CMK (cell line): ENCODE measurements around the gene RASL11B.

Experiments used
- DNase-seq: peaks from one replicate; pipeline ENCODE4 v3.0.0-alpha.2; 2010; ENCODE audit warnings: low read depth

Gene RASL11B

GRCh38 chr4:52843351-52843750, 18.8 kb upstream of the RASL11B start:
- DNase-seq, result no peak

GRCh38 chr4:52843958-52844357, 18.2 kb upstream of the RASL11B start:
- no peak for DNase-seq

GRCh38 chr4:52844596-52844995, 17.5 kb upstream of the RASL11B start:
- DNase-seq, result no peak

GRCh38 chr4:52846502-52846901, 15.6 kb upstream of the RASL11B start:
- DNase-seq, result no peak

GRCh38 chr4:52848254-52848653, 13.9 kb upstream of the RASL11B start:
- no peak for DNase-seq

GRCh38 chr4:52850406-52851124, 11.6 kb upstream of the RASL11B start:
- DNase-seq, result no peak

- DNase-seq, result no peak
These were observed 10.1 kb upstream of the RASL11B start for GRCh38 chr4:52852041-52852440.

- DNase-seq, result no peak
These were observed 9.4 kb upstream of the RASL11B start for GRCh38 chr4:52852711-52853110.

- no peak for DNase-seq
These were observed 8.8 kb upstream of the RASL11B start for GRCh38 chr4:52853351-52853750.

GRCh38 chr4:52856801-52857200, 5.3 kb upstream of the RASL11B start:
- no peak for DNase-seq

GRCh38 chr4:52860361-52860760, 1.8 kb upstream of the RASL11B start:
- DNase-seq, result no peak

- no peak for DNase-seq
These were observed 820 bp upstream of the RASL11B start for GRCh38 chr4:52861171-52861823.

- DNase-seq, result no peak
These were observed 583 bp downstream of the RASL11B start for GRCh38 chr4:52862639-52863161.

GRCh38 chr4:52863324-52863723, 1.2 kb downstream of the RASL11B start:
- no peak for DNase-seq

GRCh38 chr4:52864793-52865192, 2.7 kb downstream of the RASL11B start:
- DNase-seq, result no peak

GRCh38 chr4:52865300-52865699, 3.2 kb downstream of the RASL11B start:
- DNase-seq, result no peak

GRCh38 chr4:52866734-52867133, 4.6 kb downstream of the RASL11B start:
- no peak for DNase-seq

- no peak for DNase-seq
These were observed 5.0 kb downstream of the RASL11B start for GRCh38 chr4:52867163-52867562.

GRCh38 chr4:52868133-52868532, 6.0 kb downstream of the RASL11B start:
- DNase-seq, result no peak

- no peak for DNase-seq
These were observed 7.1 kb downstream of the RASL11B start for GRCh38 chr4:52869196-52869595.

- DNase-seq, result no peak
These were observed 7.5 kb downstream of the RASL11B start for GRCh38 chr4:52869656-52870055.

- no peak for DNase-seq
These were observed 8.1 kb downstream of the RASL11B start for GRCh38 chr4:52870225-52870624.

GRCh38 chr4:52873191-52873590, 11.1 kb downstream of the RASL11B start:
- no peak for DNase-seq
